Measurements from ENCODE around the gene MRPS22.
"Not testable (repeated sequence)": the region's sequence is repeated elsewhere in the genome, so short reads cannot be mapped to it uniquely, and the experiment has no call there.

Gene MRPS22

GRCh38 chr3:139339219-139339906 lies 4.5 kb upstream of the MRPS22 start:
- no peak for DNase-seq

DNA sequence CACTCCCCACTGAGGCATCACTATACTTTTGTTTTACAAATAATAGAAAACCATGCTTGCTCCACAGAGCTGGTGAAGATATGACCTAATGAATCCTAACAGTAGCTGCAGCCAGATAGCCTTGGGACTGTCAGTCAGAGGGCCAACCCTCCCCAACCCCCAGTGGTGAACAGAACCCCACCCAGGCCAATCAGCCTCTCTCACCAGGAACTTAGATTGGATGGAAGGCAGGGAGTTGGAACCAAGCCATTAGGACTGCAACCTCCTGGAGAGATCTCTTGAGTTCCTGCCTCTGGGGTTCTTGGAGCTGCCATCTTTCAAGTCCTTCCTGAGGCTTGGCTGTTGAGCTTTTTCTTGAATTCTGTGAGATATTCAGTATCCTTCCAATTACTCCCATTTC lies 3.0 kb upstream of the MRPS22 start:
- no peak for DNase-seq

- no peak for DNase-seq
Observed at GRCh38 chr3:139342054-139342453, 1.8 kb upstream of the MRPS22 start.

DNA sequence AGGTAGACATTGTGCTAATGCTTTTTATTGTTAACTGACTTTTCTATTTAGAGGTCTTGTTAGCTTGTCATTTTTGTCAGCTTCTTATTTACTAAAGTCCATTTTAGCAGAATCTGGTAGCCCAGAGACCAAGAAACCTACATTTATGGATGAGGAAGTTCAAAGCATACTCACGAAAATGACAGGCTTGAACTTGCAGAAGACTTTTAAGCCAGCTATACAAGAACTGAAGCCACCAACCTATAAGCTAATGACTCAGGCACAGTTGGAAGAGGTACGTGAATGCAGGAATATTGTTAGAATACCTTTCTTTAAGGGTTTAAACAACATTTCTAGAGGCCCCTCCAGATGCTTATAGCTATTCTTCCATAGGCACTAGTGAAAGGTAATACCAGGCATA lies 3.0 kb downstream of the MRPS22 start:
- no peak for DNase-seq

DNA sequence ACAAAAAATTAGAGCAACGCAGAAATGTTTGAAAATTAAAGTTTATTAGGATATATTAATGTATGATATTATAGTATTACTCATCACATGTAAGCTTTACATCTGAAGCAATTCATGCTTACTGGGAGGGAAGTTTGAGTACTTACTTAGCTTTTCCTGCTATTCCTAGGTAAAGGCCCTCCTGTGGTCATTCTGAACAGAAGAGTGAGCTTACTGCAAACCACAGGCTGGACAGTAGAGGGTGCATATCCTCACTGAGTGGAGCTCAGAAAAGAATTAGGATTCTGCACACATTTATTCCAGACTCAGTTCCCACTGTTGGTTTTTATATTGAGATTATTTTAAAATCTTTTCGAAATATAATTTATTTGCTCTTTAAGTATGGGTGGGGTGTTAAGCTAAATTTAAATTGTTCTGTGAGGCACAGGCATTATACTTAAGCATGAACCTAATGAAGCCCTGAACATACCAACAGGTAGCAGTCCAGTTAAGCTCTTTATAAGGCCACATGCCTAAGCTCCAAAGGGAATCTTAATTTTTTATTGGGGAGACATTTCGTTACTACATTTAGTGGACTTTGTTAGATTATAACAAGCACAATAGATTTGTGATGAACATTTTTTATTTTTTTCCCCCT lies 10.2 kb downstream of the MRPS22 start:
- peak; percentile 48 for DNase-seq

- DNase-seq = no peak
Observed at GRCh38 chr3:139354661-139355060, 10.8 kb downstream of the MRPS22 start.

DNA sequence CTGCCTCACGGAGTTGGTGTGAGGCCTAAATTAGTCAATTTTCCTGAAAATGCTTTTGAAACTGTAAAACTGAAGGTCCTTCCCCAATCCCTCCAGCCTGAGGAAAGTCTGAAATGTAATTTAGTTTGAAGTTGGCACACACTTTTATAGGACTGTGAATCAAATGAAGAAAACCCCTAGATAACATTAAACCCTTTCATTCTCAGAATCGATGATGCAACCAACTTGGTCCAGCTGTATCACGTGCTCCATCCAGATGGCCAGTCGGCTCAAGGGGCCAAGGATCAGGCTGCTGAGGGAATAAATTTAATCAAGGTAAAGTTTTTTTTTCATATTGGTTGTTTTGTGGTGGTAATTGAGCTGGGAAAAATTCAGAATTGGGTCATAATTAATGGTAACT lies 11.7 kb downstream of the MRPS22 start:
- DNase-seq = no peak

GRCh38 chr3:139355891-139356290 lies 12.1 kb downstream of the MRPS22 start:
- DNase-seq = no peak

DNA sequence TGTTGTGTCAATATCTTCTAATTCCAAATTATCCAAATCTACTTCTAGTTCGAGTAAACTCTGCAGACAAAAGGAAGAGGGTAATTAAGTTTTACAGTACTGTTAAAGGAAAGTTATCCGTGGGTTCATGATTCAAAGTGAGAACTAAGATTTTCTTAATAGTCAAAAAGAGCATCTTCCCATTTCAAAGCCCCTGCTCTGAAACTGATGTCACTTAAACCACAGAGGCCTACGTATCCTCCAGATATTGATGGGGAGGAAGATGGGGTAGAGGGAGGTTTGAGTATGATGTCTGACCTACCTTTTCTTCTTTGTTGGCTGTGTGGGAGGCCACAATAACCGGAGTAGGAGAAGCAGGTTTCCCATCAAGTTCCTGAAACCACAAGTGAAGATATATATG lies 14.1 kb downstream of the MRPS22 start:
- DNase-seq = no peak

GRCh38 chr3:139358841-139359562 lies 15.2 kb downstream of the MRPS22 start:
- DNase-seq = peak; percentile 8

DNA sequence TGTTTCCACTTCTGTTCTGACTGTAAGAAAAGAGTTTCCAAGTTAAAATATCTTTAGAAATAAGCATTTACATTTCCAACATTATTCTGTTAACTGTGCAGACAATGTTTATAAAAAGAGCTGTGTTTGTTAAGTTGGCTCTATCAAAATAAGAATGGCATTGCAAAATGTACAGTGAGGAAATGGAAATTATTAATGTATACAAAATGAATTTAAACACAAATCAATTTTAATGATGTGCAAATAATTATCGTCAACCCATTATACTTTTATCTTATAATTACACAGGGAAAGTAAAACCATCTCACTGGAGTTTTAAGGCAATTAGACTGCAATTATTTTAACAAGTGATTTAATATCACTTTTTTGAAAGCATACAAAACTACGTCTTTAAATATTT lies 17.5 kb downstream of the MRPS22 start:
- DNase-seq = no peak

GRCh38 chr3:139364549-139364948 lies 20.7 kb downstream of the MRPS22 start:
- no peak for DNase-seq

- DNase-seq = no peak
Observed at GRCh38 chr3:139374099-139374498, 30.3 kb downstream of the MRPS22 start.

DNA sequence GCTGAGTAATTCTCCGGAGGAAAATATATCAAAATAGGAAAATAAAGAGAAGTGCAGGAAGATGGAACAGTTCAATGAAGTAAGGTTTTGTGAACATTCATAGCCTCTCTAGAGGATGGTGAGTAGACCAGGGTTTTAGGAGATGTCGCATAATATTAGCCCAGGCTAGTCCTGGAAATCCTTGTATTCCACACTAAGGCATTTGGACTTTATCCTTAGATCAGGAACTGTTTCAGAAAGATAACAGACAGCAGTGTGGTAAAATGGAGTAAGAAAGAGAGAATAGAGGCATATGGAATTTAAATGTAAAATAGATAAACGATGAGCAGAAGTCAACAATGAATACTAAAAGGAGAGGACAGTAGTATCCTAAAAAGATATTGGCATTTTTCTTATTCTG lies 33.6 kb downstream of the MRPS22 start:
- no peak for DNase-seq

GRCh38 chr3:139378587-139379241 lies 34.9 kb downstream of the MRPS22 start:
- peak; percentile 32 for DNase-seq

DNA sequence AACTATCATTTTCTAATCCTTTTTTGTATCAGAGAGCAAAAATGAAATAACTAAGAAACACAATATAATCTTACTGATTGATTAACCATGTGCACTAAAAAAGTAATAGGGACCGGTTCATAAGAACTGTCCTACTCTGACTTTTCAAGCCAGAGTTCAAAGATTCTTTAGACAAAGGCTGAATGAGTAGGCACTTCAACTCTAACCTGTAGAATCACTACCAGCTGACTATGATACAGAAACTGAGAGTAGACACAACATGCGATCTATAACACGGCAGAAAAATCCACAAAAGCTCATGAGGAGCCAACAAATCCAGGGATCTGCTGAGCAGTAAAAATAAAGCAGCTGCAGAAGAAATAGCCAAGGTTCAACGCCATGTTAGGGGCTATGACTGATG lies 36.8 kb downstream of the MRPS22 start:
- no peak for DNase-seq

DNA sequence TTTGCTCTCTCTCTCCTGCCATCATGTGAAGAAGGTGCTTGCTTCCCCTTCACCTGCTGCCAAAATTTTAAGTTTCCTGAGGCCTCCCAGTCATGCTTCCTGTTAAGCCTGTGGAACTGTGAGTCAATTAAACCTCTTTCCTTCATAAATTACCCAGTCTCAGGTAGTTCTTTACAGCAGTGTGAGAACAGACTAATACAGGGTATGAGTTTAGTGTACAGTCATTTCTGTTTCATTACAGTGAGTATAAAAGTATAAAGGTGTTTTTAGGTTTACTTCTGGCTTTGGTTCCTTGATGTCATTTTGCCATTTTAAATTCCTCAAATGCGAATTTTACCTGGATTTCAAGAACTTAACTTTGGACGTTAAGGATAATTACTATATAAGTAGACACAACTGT lies 38.5 kb downstream of the MRPS22 start:
- not testable (repeated sequence) for DNase-seq

- DNase-seq = no peak
Observed at GRCh38 chr3:139388077-139388476, 44.3 kb downstream of the MRPS22 start.

DNA sequence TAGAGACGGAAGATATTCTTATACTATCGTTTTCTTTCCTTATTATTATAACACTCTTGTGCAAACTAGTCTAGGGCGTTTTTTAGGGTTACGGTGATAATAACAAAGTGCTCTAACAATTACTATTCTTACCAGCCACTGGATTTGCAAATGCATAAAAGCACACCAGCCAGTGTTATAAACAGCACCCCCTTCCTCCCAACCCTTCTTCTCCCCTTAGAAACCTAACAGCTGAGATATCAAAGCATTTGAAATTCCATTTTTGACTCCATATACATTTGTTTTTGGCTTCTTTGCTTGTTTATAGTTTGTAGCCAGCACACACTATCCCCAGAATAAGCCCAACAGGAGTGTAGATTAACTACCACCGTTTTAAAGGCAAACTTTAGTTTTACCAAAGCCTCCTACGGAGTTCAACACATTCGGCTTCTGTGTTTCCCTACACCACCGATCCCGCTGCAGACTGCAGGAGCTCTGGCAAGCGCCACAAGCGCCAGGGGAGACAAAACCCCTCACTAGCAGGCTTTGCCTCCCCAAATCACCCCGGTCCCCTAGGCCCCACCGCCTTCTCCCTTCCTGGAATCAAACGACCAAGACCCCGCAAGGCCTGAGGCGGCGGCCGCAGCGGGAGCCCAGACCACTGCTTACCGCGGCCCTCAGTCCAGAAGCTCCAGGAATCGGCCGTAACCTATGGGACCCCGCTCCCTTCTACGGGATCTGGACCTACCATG lies 45.2 kb downstream of the MRPS22 start:
- DNase-seq = peak; percentile 43

DNA sequence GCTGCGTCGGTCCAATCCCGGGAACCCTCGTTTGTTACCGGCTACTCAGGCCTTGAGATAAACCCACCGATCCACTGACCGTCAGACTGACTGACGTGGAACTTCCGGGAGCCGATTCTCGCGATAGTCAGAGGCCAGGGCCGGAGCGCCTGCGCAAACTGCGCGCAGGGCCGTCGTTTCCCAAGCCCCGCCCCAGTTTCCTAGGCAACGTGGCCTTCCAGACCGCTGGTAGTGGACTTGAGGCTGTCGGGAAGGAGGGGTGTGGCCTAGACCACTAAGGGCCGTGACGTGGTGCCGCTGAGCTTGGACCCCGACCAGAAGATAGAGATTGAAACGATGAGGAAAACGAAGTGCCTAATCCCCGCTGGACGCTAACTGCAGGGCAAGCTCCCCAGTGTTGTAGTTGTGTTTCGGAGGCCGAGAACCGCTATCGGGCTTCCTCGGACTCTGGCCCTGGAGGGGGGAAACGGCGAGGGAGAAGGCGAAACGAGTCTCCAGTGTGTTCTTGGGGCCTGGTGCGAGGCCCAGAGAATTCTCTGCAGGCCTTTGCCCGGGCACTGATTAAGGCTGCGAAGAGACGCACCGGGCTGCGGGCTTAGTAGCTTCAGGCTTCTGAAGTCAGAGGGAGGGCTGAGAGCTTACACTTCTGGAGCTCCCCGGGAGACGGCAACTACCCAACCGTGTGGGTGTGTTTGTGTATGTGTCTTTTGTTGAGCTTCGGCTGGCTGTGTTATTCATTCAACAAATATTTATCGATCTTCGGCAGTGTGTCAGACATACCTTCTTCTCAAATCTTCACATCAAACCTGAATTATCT lies 45.9 kb downstream of the MRPS22 start, which contains the start of gene COPB2:
Gene COPB2, minus strand, starts transcription at position 96 of the 817 bp plus-strand sequence. CDS start 97 bp downstream, outside the sequence.
- DNase-seq = peak; percentile 96

DNA sequence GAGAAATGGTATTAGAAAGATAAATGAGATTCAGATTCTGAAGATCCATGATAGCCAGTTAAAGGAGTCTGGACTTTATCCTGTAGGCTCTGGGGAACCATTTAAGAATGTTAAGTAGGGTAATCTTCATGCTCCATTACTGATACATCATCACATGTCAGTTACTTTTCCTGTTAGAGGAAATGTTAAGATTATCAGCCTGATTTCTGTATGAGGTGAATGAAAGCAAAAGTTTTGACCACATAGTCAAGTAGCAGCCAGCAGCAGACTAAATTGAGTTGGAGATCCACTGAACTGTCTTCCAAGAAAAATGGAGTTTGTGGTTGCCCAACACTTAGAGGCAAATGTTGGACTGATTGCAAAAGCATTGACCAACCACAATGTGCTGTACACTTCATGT lies 50.3 kb downstream of the MRPS22 start:
- no peak for DNase-seq

- DNase-seq = no peak
Observed at GRCh38 chr3:139396707-139397106, 52.9 kb downstream of the MRPS22 start.

Measured in NCI-H2171 treated with DMSO at 0.1 percent for 48 hours (cell line).